Activated CD8-positive, alpha-beta memory T cell treated with anti-CD3 and anti-CD28 coated beads, Interleukin-2, amount 50 U/mL, for 4 hours (primary cell): ENCODE measurements around the gene RAB31.

ENCODE experiments used
- DNase-seq: peaks from one replicate; pipeline ENCODE4 v3.0.0-alpha.2; 2020

RAB31 gene

DNA sequence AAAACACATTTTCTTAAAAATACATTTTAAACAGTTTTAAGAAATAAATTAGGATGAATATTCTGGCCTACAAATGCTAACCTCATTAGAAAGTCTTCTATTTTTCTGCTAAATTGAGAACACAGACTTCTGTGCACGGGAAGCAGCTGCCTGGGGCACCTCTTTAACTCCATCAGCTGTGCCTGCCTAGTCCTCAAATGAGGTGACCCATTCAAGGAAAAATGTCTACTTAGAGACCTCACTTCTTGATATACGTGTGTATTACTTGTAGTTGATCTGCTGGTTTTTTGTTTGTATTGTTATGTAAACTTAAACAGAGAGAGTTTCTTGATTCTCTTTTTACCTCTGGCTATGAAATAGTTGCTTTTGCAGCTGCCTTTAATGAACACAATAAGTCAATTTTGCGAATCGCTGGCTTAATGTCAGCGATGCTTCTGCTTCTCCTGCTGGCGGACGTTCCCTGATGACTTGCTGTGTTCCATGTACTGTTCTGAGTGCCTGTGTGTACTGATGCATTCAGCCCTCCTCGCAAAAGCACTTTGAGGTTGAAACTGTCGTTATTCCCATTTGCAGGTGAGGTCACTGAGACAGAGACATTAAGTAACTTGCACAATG, 88.9 kb downstream of the RAB31 start:
- DNase-seq, result no peak

DNA sequence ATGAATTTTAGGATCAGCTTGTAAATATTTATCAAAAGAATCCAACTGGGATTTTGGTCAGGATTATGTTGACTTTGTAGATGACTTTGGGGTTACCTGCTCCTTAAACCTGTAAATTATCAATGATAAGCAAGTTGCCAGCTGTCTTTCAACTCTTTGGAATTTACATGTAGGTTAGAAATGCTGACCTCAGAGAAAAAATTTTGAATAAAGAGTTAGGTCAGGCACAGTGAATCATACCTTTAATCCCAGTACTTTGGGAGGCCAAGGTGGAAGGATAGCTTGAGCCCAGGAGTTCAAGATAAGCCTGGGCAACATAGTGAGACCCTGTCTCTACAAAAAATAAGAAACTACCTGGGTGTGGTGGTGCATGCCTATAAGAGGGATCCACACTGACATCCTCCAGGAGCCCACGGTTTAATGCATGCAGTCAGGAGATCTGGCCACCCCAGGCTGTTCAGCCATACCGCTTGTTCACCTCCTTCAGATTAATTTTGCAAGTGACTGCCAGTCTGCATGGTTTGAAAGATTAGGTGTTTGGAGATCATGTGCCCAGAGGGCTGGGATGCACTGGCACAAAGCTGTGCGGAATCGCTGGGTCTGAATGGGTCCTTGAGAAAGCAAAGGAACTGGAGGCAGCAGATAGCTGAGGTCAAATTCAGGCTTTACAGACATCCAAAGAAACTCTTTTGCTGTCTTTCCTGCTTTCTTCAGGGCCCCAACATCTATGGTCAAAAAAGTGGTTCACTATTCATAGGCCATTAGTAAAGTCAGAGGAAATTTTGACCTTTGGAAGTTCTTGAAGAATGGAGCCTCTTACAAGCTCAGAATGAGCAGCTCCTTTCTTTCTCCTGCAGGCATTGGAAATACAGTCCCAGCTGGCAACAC, 94.3 kb downstream of the RAB31 start:
- DNase-seq, result no peak

DNA sequence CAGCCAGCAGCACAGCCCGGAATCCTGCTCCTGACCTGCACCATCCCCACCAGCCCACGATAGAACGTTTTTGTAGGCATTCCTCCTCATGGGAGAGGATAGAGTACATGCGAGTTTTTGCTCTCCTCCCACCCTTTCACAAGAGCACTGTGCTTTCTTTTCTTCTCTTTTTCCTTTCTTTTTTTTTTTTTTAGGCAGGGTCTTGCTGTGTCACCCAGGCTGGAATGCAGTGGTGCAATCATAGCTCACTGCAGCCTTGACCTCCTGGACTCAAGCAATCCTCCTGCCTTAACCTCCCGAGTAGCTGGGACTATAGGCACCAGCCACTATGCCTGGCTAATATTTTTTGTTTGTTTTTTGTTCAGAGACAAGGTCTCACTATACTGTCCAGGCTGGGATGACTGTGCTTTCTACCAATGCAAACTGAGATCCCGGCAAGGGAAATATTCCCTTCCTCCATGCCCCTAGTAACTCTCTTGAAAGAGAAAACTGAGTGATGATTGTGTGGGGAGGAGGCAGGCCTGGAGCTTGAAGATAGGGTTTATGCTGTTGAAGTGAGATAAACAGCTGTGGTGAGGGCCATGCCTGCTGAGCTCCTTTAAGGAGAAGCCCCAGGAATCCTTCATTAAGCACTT, 95.1 kb downstream of the RAB31 start:
- no peak for DNase-seq

GRCh38 chr18:9803698-9804516, 95.8 kb downstream of the RAB31 start:
- DNase-seq, result no peak

GRCh38 chr18:9804517-9805104, 96.5 kb downstream of the RAB31 start:
- no peak for DNase-seq

DNA sequence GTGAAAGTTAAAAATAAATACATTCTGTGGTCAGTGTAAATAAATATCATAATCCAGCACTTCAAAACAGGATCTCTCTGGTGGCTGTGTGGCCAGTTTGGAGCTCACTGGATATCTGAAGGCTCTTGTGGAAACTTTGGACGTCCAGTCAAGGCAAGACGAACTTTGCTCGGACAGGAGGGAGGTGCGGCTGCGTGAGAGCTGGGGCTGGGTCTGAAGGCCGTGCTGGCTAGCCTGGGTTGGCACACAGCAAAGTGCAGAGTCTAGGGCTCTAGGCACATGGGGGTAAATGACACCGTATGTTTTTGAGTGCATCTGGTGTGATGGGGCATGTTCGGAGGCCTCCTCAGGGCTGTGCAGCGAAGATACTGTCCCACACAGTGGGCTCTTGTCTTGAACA, 98.8 kb downstream of the RAB31 start:
- no peak for DNase-seq

DNA sequence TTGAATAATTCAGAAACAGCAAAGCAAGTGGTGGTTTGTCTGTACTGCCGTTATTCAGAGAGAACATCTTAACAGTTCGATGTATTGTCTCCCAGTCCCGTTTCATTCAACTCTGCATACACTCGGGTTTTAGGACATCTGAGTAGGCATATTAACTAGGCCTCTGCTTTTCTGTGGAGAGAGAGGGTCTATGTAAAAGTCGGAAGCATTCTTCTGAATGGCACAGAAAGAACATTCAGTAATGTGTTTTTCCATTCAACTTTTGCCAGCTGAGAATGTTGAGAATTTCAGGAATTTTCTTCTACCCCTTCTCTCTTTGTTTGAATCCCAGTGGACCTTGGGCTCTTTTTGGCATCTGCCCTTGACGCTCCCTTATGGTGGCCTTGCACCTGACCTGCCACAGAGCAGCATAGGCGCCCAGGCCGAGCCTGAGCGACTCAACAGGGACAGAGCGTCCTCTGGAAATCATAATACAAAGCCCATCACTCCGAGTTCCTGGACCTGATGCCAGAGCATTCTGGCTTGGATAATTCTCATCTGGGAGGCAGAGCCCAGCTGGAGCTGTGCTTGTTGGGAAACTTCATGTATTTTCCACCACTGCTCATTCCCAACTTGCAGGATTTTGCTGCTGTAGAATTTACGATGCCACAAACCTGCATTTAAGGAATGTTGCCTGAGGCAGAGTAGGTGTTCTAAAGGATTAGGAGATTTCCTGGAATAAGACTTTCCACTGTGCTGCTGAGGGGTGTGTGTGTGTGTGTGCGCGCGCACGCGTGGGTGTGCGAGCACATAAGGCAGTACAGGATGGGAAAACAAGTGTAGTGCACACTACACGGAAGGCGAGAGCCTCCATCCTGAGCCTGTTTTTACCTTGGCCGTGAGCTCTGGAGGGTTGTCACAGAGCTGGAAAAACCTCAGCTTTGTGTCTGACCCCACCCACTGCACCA, 100.5 kb downstream of the RAB31 start:
- DNase-seq, result no peak

DNA sequence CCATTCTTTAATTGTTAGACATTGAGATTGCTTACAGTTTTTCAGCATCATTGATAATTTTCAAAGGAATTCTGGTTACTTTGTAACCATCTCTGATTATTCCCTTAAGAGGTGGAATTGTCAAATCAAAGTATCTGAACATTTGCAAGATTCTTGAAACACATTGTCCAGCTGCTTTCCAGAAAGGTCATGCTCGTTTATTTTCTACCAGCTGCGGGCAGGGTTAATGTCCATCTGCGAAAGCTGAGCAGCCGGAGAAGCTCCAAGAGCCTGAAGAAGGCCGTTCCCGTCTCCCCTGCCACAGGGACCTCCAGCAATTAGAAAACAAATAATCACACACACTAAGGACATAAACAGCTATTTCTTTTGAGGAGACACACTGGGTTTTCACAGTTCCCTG, 101.6 kb downstream of the RAB31 start:
- DNase-seq, result no peak

DNA sequence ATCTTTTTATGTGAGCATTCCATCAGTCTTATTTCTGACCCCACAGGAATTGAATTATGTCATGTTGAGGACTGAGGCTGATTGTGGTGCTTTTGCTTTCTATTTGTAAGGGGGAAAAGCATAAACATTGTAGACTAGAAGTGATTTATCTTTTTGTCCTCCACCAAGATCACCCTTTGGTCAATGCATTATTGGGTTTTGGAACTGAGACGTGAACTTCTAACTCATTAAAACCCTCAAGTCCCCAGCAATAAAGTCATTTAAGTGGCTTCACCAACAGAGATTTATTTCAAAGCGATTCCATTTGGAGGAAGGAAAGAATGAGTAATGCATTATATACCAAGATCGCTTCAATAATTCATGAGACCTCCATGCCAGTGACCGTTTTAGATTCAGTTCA, 102.2 kb downstream of the RAB31 start:
- no peak for DNase-seq

DNA sequence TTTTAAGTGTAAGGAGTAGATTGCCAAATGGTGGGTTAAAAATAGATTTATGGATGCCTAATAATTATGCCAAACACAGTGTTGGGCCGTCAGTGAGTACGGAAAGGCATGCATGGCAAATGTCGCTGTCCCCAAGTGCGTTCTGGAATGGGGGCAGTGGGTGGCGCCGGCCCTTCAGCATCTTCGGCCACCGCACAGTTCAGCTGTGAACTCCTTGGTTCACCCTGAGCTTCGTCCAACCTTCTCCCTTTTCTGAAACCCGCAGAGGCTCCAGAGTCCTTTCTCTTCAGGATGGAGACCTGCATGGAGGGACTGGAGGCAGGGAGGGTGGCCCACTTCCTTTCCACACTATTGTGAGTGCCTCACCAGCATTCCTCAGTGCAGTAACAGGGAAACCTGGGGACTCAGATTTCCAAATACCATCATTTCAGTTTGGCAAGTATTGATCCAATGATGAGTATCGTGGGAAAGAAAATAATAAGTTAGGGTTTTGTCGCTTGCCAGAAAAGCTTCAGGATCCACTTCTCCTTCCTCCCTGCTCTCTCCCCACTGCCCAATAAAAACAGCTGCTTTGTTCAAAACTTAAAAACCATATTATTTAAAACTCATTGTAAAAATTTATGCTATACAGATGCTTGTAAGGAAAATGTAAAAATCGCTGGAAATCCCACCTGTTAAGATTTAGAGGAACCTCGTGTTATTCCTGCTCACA, 103.0 kb downstream of the RAB31 start:
- DNase-seq, result no peak

- DNase-seq, result no peak
Observed at GRCh38 chr18:9811978-9812377, 103.9 kb downstream of the RAB31 start.

DNA sequence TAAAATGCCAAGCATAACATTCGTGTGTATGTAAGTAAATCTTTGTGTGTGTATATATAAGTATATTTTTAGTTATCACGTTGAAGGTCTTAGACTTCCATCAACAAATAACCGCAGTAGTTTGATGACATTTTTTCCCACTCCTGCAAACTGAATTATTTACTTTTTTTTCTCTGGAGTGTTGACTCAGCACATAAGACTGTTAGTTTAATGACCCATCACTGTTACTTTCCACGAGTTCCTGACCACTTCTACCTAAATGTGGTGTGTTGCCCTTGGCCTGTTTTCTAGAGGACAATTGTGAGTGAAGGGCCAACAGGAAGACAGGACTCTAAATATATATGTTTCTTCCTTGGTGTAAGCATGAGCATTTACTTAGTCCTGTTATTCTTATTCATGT, 106.3 kb downstream of the RAB31 start:
- DNase-seq, result no peak

- DNase-seq, result no peak
Observed at GRCh38 chr18:9817286-9817685, 109.2 kb downstream of the RAB31 start.

- DNase-seq, result no peak
Observed at GRCh38 chr18:9817725-9818422, 109.8 kb downstream of the RAB31 start.

DNA sequence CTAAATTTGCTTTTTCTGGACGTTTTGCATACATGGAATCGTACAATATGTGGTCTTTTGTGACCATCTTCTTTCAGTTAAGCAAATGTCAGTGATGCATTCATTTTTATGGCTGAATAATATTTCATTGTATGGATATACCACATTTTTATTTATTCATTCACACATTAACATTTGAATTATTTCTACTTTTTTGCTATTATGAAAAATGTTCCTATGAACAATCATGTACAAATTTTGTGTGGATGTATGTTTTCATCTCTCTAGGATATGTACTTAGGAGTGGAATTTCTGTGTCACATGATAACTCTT, 110.3 kb downstream of the RAB31 start:
- no peak for DNase-seq

GRCh38 chr18:9820127-9820526, 112.0 kb downstream of the RAB31 start:
- no peak for DNase-seq

DNA sequence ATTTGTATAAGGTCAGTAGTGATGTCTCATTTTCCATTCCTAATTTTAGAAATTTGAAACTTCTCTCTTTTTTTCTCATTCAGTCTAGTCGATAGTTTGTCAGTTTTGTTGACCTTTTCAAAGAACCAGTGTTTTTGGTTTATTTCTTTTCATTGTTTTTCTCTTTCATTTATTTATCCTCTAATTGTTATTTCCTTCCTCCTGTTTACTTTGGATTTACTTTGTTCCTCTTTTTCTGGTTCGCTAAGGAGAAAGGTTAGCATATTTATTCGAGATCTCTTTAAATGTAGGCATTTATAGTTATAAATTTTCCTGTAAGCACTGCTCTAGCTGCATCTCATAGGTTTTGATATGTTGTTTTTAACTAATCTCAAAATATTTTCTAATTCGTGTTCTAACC, 112.6 kb downstream of the RAB31 start:
- DNase-seq, result no peak

DNA sequence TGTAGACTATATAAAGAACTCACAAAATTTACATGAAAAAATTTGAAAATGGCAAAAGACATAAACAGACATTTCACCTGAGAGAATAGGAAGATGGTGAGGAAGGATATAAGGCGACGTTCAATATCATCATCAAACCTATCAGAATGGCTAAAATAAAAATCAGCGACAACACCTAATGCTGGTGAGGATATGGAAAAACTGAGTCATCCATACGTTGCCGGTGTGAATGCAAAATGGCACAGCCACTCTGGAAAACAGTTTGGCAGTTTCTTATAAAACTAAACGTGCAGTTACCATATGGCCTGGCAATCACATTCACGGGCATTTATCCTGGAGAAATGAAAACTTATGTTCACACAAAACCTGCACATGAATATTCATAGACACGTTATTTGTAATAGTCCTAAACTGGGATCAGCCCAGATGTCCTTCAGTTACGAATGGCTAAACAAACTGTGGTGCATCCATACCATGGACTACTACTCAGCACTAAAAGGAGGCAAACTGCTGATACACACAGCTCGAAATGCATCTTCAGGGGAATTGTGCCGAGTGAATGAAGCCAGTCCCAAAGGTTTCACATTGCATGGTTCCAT, 114.6 kb downstream of the RAB31 start:
- no peak for DNase-seq

DNA sequence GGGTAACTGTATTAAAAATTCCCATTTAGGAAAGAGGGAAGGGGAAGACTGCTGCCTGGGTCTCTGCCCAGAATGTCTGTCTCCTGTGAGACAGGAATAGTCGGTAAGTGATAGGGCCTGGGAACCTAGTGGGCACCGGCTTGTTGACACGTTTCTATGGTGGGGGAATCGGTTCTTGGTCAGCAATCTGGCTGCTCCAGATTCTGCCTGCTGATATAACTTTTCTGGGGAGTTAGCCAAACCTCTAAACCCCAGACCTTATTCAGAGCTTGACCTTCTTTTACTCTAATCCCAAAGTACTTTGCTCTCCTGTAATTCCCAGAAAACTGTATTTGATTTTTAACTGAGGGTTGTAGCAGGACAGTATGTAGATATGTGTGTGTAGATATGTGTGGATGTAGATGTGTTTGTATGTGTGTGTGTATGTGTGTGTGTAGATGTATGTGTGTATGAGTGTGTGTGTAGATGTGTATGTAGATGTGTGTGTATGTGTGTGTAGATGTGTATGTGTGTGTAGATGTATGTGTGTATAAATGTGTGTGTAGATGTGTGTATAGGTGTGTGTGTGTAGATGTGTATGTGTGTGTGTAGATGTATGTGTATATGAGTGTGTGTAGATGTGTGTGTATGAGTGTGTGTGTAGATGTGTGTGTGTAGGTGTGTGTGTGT, 115.8 kb downstream of the RAB31 start:
- DNase-seq, result no peak

- DNase-seq, result no peak
Observed at GRCh38 chr18:9824474-9824832, 116.4 kb downstream of the RAB31 start.
